Measurements from ENCODE around the gene TOP2B.

TOP2B gene

DNA sequence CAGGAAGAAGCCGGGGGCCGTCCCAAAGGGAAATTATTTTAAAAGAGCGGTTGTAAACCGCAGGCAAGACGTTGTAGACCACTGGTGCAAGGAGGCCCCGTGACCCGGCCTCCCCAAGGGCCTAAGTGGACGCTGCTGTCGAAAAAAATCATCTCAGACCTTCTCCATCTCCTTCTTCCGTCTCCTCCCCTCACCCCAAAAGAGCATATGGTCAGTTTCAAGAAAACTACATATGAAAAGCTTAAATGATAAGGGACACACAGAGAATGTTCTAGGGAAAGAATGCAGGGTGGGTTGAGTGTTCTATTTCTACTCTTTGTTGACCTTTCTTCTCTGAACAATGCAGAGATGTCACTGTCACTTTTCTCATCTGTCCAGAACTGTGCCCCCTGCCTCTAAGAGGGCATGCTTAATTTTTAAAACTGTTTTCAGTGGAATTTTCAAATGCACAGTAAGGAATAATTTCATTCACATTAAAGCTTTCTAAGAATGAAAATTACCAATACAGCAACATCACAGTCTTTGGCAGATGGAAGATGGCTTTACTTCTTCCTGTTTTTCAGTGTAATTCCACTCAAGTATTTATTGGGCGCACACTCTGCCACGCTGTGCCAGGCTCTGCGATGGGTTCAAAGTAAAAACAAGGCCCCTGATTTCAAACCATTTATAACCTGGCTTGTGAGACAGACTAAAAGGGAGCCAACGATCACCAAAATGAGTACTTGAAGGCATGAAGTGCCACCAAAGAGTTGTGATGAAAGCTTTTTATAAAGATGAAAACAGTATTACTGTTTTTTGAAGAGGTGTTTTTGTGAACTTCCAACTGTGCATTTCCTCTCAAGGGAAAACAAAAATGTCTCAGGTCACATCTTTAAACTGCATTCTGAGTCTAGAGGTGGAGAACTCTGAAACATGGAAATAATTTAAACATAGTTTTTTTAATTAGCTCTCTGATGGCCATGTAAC lies 891 bp upstream of the TOP2B start:
- Histone ChIP-seq H3F3A (ENCODE audit: control insufficient read depth, insufficient read depth) (peaks cover 3% of the 10 kb centered on the region; the same call in 1 of the 2 replicates), H4K20me1 (ENCODE audit: control insufficient read depth, insufficient read depth, low read depth, low read length) (peaks cover 13% of the 10 kb centered on the region), H3K4me3 (ENCODE audit: low read length) (peak overlapping the region; percentile 90), H3K27ac (ENCODE audit: low read depth, low read length) (peak overlapping the region; percentile 82), H3K9me2 (replicated peaks; ENCODE audit: control insufficient read depth, low read length) (no peaks in the 10 kb centered on the region), H3K4me2 (ENCODE audit: low read length) (peak overlapping the region; percentile 94), H3K4me1 (ENCODE audit: control insufficient read depth, low read length) (peaks cover 46% of the 10 kb centered on the region), H3K79me2 (ENCODE audit: control insufficient read depth, low read length) (peaks cover 46% of the 10 kb centered on the region), H3K36me3 (ENCODE audit: control insufficient read depth, low read length) (peaks cover 20% of the 10 kb centered on the region), H3K27me3 (ENCODE audit: control insufficient read depth, low read length) (no peaks in the 10 kb centered on the region), H3K9me3 (ENCODE audit: control insufficient read depth, insufficient read depth, low read length) (no peaks in the 10 kb centered on the region)
- TF ChIP-seq EZH2phosphoT487 (IDR thresholded peaks at IDR 0.05; ENCODE audit: borderline replicate concordance, low read length): no peak
- TF ChIP-seq, protein P1, sequence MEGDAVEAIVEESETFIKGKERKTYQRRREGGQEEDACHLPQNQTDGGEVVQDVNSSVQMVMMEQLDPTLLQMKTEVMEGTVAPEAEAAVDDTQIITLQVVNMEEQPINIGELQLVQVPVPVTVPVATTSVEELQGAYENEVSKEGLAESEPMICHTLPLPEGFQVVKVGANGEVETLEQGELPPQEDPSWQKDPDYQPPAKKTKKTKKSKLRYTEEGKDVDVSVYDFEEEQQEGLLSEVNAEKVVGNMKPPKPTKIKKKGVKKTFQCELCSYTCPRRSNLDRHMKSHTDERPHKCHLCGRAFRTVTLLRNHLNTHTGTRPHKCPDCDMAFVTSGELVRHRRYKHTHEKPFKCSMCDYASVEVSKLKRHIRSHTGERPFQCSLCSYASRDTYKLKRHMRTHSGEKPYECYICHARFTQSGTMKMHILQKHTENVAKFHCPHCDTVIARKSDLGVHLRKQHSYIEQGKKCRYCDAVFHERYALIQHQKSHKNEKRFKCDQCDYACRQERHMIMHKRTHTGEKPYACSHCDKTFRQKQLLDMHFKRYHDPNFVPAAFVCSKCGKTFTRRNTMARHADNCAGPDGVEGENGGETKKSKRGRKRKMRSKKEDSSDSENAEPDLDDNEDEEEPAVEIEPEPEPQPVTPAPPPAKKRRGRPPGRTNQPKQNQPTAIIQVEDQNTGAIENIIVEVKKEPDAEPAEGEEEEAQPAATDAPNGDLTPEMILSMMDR (IDR thresholded peaks at IDR 0.05; ENCODE audit: low read depth, low read length, poor library complexity, severe bottlenecking): no peak

DNA sequence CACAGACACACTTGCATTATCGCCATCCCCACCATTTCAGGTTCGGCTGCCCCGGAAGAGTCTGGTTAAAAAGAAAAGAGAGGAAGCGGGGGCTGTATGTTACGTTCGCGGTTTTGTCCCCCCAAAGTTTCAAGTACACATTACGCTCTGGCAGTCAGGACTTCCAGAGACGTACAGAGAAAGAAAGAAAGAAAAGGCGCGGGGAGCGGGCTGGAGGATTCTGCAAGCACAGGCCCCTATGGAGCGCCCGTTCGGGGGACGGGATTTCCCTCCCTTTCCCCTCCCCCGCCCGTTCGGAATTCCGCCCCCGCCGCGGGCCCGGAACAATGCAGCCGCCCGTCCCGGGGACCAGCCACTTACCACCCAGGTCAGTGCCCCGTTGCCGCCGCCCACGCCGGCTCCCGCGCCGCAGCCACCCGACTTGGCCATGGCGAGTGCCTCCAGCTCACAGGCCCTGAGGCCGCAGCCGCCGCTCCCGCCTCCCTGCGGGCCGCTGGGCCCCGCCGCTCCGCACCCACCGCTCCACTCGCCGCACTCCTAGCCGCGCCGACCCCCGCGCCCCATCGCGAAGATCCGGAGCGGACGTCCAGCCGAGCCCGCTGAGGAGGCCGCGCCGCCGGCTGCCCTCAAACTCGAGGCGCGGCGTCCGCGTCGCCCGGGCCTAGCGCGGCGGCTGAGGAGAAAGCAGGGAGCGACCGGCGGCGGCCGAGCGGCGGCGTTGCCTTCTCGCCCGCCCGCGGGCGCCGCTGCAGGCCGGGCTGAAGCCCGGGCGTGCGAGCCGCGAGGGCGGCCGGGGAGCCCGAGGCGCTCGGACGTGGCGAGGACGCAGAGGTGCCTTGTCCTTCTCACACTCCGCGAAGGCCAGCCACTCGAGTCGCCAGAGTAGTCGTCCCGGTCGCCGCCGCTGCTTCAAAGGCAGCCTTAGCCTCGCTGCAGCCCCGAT lies 567 bp downstream of the TOP2B start:
- Histone ChIP-seq H3K36me3 (ENCODE audit: control insufficient read depth, low read length) (peaks cover 21% of the 10 kb centered on the region), H3K79me2 (ENCODE audit: control insufficient read depth, low read length) (peaks cover 61% of the 10 kb centered on the region), H3F3A (ENCODE audit: control insufficient read depth, insufficient read depth) (peaks cover 3% of the 10 kb centered on the region; the same call in 1 of the 2 replicates), H3K9me3 (ENCODE audit: control insufficient read depth, insufficient read depth, low read length) (no peaks in the 10 kb centered on the region), H3K4me3 (ENCODE audit: low read length) (peak overlapping the region; percentile 90), H3K4me1 (ENCODE audit: control insufficient read depth, low read length) (peaks cover 59% of the 10 kb centered on the region), H3K27ac (ENCODE audit: low read depth, low read length) (peak overlapping the region; percentile 82), H3K27me3 (ENCODE audit: control insufficient read depth, low read length) (no peaks in the 10 kb centered on the region), H3K9me2 (replicated peaks; ENCODE audit: control insufficient read depth, low read length) (no peaks in the 10 kb centered on the region), H3K4me2 (ENCODE audit: low read length) (peak overlapping the region; percentile 94), H4K20me1 (ENCODE audit: control insufficient read depth, insufficient read depth, low read depth, low read length) (peaks cover 13% of the 10 kb centered on the region)
- TF ChIP-seq EZH2phosphoT487 (IDR thresholded peaks at IDR 0.05; ENCODE audit: borderline replicate concordance, low read length): no peak

DNA sequence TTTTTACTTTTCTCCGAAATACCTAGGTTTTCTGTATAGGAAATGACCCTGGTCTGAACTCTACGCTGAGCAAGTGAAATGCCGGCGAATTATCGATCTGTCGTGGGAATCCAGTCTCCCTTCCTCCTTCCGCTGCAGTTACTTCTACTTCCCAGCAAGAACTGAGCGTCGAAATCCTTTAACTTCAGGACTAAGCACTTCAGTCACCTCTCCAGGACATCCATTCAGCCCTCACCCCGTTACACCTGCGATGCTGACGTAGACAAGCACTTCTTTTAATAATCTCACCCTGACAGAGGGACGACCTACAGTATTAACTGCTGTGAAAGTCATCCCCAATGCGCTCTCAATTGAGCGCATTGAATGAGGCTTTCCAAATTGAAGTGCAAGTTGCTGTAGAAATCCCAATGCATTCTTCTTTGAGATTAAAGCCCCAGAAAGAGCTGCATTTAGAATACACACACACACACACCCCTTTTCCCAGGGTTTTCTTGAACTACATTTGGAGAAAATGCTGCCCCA lies 1.3 kb downstream of the TOP2B start:
- peaks cover 27% of the 10 kb centered on the region for H3K36me3 ChIP-seq (ENCODE audit: control insufficient read depth, low read length)
- peak overlapping the region; percentile 82 for H3K27ac ChIP-seq (ENCODE audit: low read depth, low read length)
- peak overlapping the region; percentile 90 for H3K4me3 ChIP-seq (ENCODE audit: low read length)
- TF ChIP-seq EZH2phosphoT487 (IDR thresholded peaks at IDR 0.05; ENCODE audit: borderline replicate concordance, low read length): no peak
- TF ChIP-seq, protein P1 (IDR thresholded peaks at IDR 0.05; ENCODE audit: low read depth, low read length, poor library complexity, severe bottlenecking): no peak
- peaks cover 3% of the 10 kb centered on the region; the same call in 1 of the 2 replicates for H3F3A ChIP-seq (ENCODE audit: control insufficient read depth, insufficient read depth)
- H4K20me1 ChIP-seq (ENCODE audit: control insufficient read depth, insufficient read depth, low read depth, low read length): peaks cover 13% of the 10 kb centered on the region
- no peaks in the 10 kb centered on the region for H3K9me2 ChIP-seq (replicated peaks; ENCODE audit: control insufficient read depth, low read length)
- H3K79me2 ChIP-seq (ENCODE audit: control insufficient read depth, low read length): peaks cover 68% of the 10 kb centered on the region
- no peaks in the 10 kb centered on the region for H3K27me3 ChIP-seq (ENCODE audit: control insufficient read depth, low read length)
- peak overlapping the region; percentile 94 for H3K4me2 ChIP-seq (ENCODE audit: low read length)
- peaks cover 62% of the 10 kb centered on the region for H3K4me1 ChIP-seq (ENCODE audit: control insufficient read depth, low read length)
- H3K9me3 ChIP-seq (ENCODE audit: control insufficient read depth, insufficient read depth, low read length): no peaks in the 10 kb centered on the region

All from DOHH2 (cell line).